Trophoblast cell (in vitro differentiated cells and primary cell): ENCODE results near the gene RCL1.

Experiments used
- DNase-seq, 2 donors: peaks; one replicate each; pipeline ENCODE4 v3.0.0-alpha.2; 2016
- H2AFZ ChIP-seq: 2 replicates; pipeline ENCODE4 v1.6.1; 2013; ENCODE audit warnings: low read length, moderate library complexity, mild to moderate bottlenecking; ENCODE audit not compliant: insufficient read depth, poor library complexity
- H2AK5ac ChIP-seq: 2 replicates; pipeline ENCODE4 v1.6.1; 2013; ENCODE audit warnings: mild to moderate bottlenecking, low read length
- H2BK120ac ChIP-seq: 2 replicates; pipeline ENCODE4 v1.6.1; 2013; ENCODE audit warnings: low read length, mild to moderate bottlenecking, moderate library complexity; ENCODE audit not compliant: insufficient read depth, poor library complexity
- H2BK12ac ChIP-seq: 2 replicates; pipeline ENCODE4 v1.6.1; 2013; ENCODE audit warnings: mild to moderate bottlenecking, low read length, moderate library complexity
- H2BK5ac ChIP-seq: 2 replicates; pipeline ENCODE4 v1.6.1; 2013; ENCODE audit warnings: low read length, low read depth, moderate library complexity, mild to moderate bottlenecking; ENCODE audit not compliant: poor library complexity
- H3K14ac ChIP-seq: 2 replicates; pipeline ENCODE4 v1.6.1; 2013; ENCODE audit warnings: mild to moderate bottlenecking, low read length
- H3K18ac ChIP-seq: 2 replicates; pipeline ENCODE4 v1.6.1; 2013; ENCODE audit warnings: mild to moderate bottlenecking, low read length
- H3K23ac ChIP-seq: 2 replicates; pipeline ENCODE4 v1.6.1; 2013; ENCODE audit warnings: low read length
- H3K27ac ChIP-seq: 2 replicates; pipeline ENCODE4 v1.5.1; 2013; ENCODE audit warnings: low read depth, mild to moderate bottlenecking, inconsistent platforms, low read length, moderate library complexity
- H3K27me3 ChIP-seq: 2 replicates; pipeline ENCODE4 v1.6.1; 2013; ENCODE audit warnings: inconsistent platforms, mild to moderate bottlenecking, low read length, moderate library complexity; ENCODE audit not compliant: insufficient read depth
- H3K36me3 ChIP-seq, 2 experiments: 1 replicate in 1 of 2; 2 replicates in 1 of 2; pipeline ENCODE4 v1.6.1; 2013; ENCODE audit warnings: low read length in 2 of 2, mild to moderate bottlenecking in 2 of 2, moderate library complexity in 1 of 2; ENCODE audit not compliant: insufficient read depth in 2 of 2, control insufficient read depth in 1 of 2
- H3K4ac ChIP-seq: 2 replicates; pipeline ENCODE4 v1.6.1; 2013; ENCODE audit warnings: low read depth, mild to moderate bottlenecking, low read length, moderate library complexity
- H3K4me1 ChIP-seq, 2 experiments: 1 replicate in 1 of 2; 2 replicates in 1 of 2; pipeline ENCODE4 v1.6.1; 2013; ENCODE audit warnings: low read length in 2 of 2, mild to moderate bottlenecking in 2 of 2, moderate library complexity in 1 of 2; ENCODE audit not compliant: insufficient read depth in 2 of 2, control insufficient read depth in 1 of 2
- H3K4me2 ChIP-seq: 2 replicates; pipeline ENCODE4 v1.6.1; 2013; ENCODE audit warnings: inconsistent platforms, mild to moderate bottlenecking, low read length, moderate library complexity
- H3K4me3 ChIP-seq: 2 replicates; pipeline ENCODE4 v1.5.1; 2013; ENCODE audit warnings: mild to moderate bottlenecking, low read depth, low read length, inconsistent platforms
- H3K79me1 ChIP-seq: one replicate; pipeline ENCODE4 v1.6.1; 2013; ENCODE audit warnings: low read length
- H3K79me2 ChIP-seq: 2 replicates; pipeline ENCODE4 v1.6.1; 2013; ENCODE audit warnings: low read length, mild to moderate bottlenecking; ENCODE audit not compliant: control insufficient read depth, insufficient read depth, poor library complexity
- H3K9ac ChIP-seq: 2 replicates; pipeline ENCODE4 v1.6.1; 2013; ENCODE audit warnings: mild to moderate bottlenecking, low read length
- H3K9me3 ChIP-seq: 2 replicates; pipeline ENCODE4 v1.6.1; 2013; ENCODE audit warnings: low read depth, mild to moderate bottlenecking, control low read depth, inconsistent platforms, low read length; ENCODE audit not compliant: insufficient read depth
- H4K12ac ChIP-seq: 2 replicates; pipeline ENCODE4 v1.6.1; 2013; ENCODE audit warnings: low read depth, mild to moderate bottlenecking, low read length, moderate library complexity
- H4K8ac ChIP-seq: 2 replicates; pipeline ENCODE4 v1.6.1; 2013; ENCODE audit warnings: low read depth, mild to moderate bottlenecking, low read length, moderate library complexity
- H4K91ac ChIP-seq: one replicate; pipeline ENCODE4 v1.6.1; 2013; ENCODE audit warnings: low read depth, mild to moderate bottlenecking, low read length, moderate library complexity
- WGBS: extraction: QIAGEN DNeasy Blood & Tissue Kit; methylation state at CpG from one replicate; pipeline ENCODE4 v1.1.7; 2013; ENCODE audit warnings: missing lambda C conversion rate; ENCODE audit not compliant: insufficient read length, insufficient coverage; ENCODE audit errors: extremely low coverage; 5-methylcytosine and 5-hydroxymethylcytosine counted together

Gene RCL1

GRCh38 chr9:4798281-4799032 is 5.7 kb downstream of the RCL1 start:
- H3K79me1 ChIP-seq: peaks cover under 1% of the 10 kb centered on the region
- H3K4me3 ChIP-seq: no peak overlapping the region
- H3K14ac ChIP-seq: no peak overlapping the region
- WGBS: no CpG with 5 or more reads among the region's 2 CpGs
- peaks cover 6% of the 10 kb centered on the region for H3K79me2 ChIP-seq
- DNase-seq: no peak
- H3K23ac ChIP-seq: no peak overlapping the region
- no peak overlapping the region for H2AFZ ChIP-seq
- no peak overlapping the region for H3K27ac ChIP-seq
- no peak overlapping the region for H2BK12ac ChIP-seq
- H4K91ac ChIP-seq: no peak overlapping the region
- no peak overlapping the region for H2BK120ac ChIP-seq
- no peak overlapping the region for H3K4me2 ChIP-seq
- H4K12ac ChIP-seq: no peak overlapping the region
- no peak overlapping the region for H3K4ac ChIP-seq
- no peaks in the 10 kb centered on the region for H3K9me3 ChIP-seq
- no peak overlapping the region for H2BK5ac ChIP-seq
- no peak overlapping the region for H2AK5ac ChIP-seq
- peaks cover 2 to 4% of the 10 kb centered on the region in 2 experiments for H3K4me1 ChIP-seq
- no peaks in the 10 kb centered on the region for H3K27me3 ChIP-seq
- H3K9ac ChIP-seq: no peak overlapping the region
- H4K8ac ChIP-seq: no peak overlapping the region
- no peak overlapping the region for H3K18ac ChIP-seq
- H3K36me3 ChIP-seq: no peaks in the 10 kb centered on the region

GRCh38 chr9:4799033-4799430 is 6.3 kb downstream of the RCL1 start:
- H3K36me3 ChIP-seq: no peaks in the 10 kb centered on the region
- no peak overlapping the region for H3K23ac ChIP-seq
- H2AK5ac ChIP-seq: no peak overlapping the region
- no peak overlapping the region for H2AFZ ChIP-seq
- no peak overlapping the region for H3K9ac ChIP-seq
- H3K9me3 ChIP-seq: no peaks in the 10 kb centered on the region
- no peak overlapping the region for H3K14ac ChIP-seq
- no peak overlapping the region for H2BK12ac ChIP-seq
- H2BK120ac ChIP-seq: no peak overlapping the region
- H4K12ac ChIP-seq: no peak overlapping the region
- H3K27me3 ChIP-seq: no peaks in the 10 kb centered on the region
- no peak overlapping the region for H4K8ac ChIP-seq
- H4K91ac ChIP-seq: no peak overlapping the region
- no peak overlapping the region for H3K4me3 ChIP-seq
- H3K27ac ChIP-seq: no peak overlapping the region
- no peaks in the 10 kb centered on the region for H3K79me1 ChIP-seq
- H3K4ac ChIP-seq: no peak overlapping the region
- H3K18ac ChIP-seq: no peak overlapping the region
- no peak overlapping the region for H3K4me2 ChIP-seq
- DNase-seq: no peak
- peaks cover under 1 to 2% of the 10 kb centered on the region in 2 experiments for H3K4me1 ChIP-seq
- H3K79me2 ChIP-seq: peaks cover 4% of the 10 kb centered on the region
- H2BK5ac ChIP-seq: no peak overlapping the region
- no CpG with 5 or more reads among the region's 3 CpGs for WGBS

GRCh38 chr9:4799775-4800174 is 7.0 kb downstream of the RCL1 start:
- Histone ChIP-seq H3K79me1 (no peaks in the 10 kb centered on the region), H2AFZ (no peak overlapping the region), H2BK5ac (no peak overlapping the region), H3K27ac (no peak overlapping the region), H3K23ac (no peak overlapping the region), H3K9ac (no peak overlapping the region), H2BK12ac (no peak overlapping the region), H3K18ac (no peak overlapping the region), H4K12ac (no peak overlapping the region), H3K36me3 (peaks cover 0 to 2% of the 10 kb centered on the region in 2 experiments), H3K27me3 (no peaks in the 10 kb centered on the region), H3K14ac (no peak overlapping the region), H3K9me3 (no peaks in the 10 kb centered on the region), H2BK120ac (no peak overlapping the region), H4K8ac (no peak overlapping the region), H3K4me1 (no peaks in the 10 kb centered on the region), H3K4ac (no peak overlapping the region), H3K79me2 (peaks cover 6% of the 10 kb centered on the region), H3K4me2 (no peak overlapping the region), H2AK5ac (no peak overlapping the region), H4K91ac (no peak overlapping the region), H3K4me3 (no peak overlapping the region)
- WGBS: no CpG with 5 or more reads among the region's 3 CpGs
- peak; percentile 38 to 72 for DNase-seq

- H3K27me3 ChIP-seq: no peaks in the 10 kb centered on the region
- H4K91ac ChIP-seq: no peak overlapping the region
- peak; percentile 69 to 90 for DNase-seq
- no peak overlapping the region for H2BK5ac ChIP-seq
- H4K12ac ChIP-seq: no peak overlapping the region
- no peaks in the 10 kb centered on the region for H3K4me1 ChIP-seq
- H3K79me1 ChIP-seq: no peaks in the 10 kb centered on the region
- H3K4me3 ChIP-seq: no peak overlapping the region
- no peak overlapping the region for H3K23ac ChIP-seq
- no peak overlapping the region for H3K18ac ChIP-seq
- H3K36me3 ChIP-seq: peaks cover 0 to 2% of the 10 kb centered on the region in 2 experiments
- H4K8ac ChIP-seq: no peak overlapping the region
- peaks cover 2% of the 10 kb centered on the region for H3K9me3 ChIP-seq
- H2BK12ac ChIP-seq: no peak overlapping the region
- H3K14ac ChIP-seq: no peak overlapping the region
- H3K4me2 ChIP-seq: no peak overlapping the region
- H3K79me2 ChIP-seq: peaks cover 7% of the 10 kb centered on the region
- no peak overlapping the region for H3K27ac ChIP-seq
- no CpG with 5 or more reads among the region's 6 CpGs for WGBS
- H2AK5ac ChIP-seq: no peak overlapping the region
- peak overlapping the region; percentile 66 for H3K4ac ChIP-seq
- H3K9ac ChIP-seq: no peak overlapping the region
- no peak overlapping the region for H2AFZ ChIP-seq
- no peak overlapping the region for H2BK120ac ChIP-seq
Measured at GRCh38 chr9:4801156-4801555, 8.4 kb downstream of the RCL1 start.
